OCI-LY3 (cell line): ENCODE measurements around the gene SNUPN.

Experiments used
- EZH2phosphoT487 ChIP-seq: fragments of 200-600 bp; shearing (Covaris generic); IDR thresholded peaks from 2 replicates; pipeline ENCODE4 v1.6.1; 2018; ENCODE audit warnings: antibody characterized with exemption, mixed run types, low read depth
- TF ChIP-seq, protein P1 (sequence below): fragments of 200-600, 300-600 bp; sonication (generic); IDR thresholded peaks from 2 replicates; pipeline ENCODE4 v1.5.1; 2014; ENCODE audit warnings: antibody characterized with exemption, low read length, low read depth

GRCh38 chr15:75646112-75646943 lies 20.8 kb upstream of the SNUPN start:
- TF ChIP-seq, protein P1, sequence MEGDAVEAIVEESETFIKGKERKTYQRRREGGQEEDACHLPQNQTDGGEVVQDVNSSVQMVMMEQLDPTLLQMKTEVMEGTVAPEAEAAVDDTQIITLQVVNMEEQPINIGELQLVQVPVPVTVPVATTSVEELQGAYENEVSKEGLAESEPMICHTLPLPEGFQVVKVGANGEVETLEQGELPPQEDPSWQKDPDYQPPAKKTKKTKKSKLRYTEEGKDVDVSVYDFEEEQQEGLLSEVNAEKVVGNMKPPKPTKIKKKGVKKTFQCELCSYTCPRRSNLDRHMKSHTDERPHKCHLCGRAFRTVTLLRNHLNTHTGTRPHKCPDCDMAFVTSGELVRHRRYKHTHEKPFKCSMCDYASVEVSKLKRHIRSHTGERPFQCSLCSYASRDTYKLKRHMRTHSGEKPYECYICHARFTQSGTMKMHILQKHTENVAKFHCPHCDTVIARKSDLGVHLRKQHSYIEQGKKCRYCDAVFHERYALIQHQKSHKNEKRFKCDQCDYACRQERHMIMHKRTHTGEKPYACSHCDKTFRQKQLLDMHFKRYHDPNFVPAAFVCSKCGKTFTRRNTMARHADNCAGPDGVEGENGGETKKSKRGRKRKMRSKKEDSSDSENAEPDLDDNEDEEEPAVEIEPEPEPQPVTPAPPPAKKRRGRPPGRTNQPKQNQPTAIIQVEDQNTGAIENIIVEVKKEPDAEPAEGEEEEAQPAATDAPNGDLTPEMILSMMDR: no peak
- TF ChIP-seq EZH2phosphoT487: no peak
